Measurements from ENCODE around the gene RCN1. TPM values are rescaled to one million over a fixed set of nuclear protein-coding genes. Genes with fewer than 3 reads are reported as not detected.

RCN1 gene
- total RNA-seq, 6 experiments from 2014 or later: 30.7 to 52.4 (median 37.7) TPM

DNA sequence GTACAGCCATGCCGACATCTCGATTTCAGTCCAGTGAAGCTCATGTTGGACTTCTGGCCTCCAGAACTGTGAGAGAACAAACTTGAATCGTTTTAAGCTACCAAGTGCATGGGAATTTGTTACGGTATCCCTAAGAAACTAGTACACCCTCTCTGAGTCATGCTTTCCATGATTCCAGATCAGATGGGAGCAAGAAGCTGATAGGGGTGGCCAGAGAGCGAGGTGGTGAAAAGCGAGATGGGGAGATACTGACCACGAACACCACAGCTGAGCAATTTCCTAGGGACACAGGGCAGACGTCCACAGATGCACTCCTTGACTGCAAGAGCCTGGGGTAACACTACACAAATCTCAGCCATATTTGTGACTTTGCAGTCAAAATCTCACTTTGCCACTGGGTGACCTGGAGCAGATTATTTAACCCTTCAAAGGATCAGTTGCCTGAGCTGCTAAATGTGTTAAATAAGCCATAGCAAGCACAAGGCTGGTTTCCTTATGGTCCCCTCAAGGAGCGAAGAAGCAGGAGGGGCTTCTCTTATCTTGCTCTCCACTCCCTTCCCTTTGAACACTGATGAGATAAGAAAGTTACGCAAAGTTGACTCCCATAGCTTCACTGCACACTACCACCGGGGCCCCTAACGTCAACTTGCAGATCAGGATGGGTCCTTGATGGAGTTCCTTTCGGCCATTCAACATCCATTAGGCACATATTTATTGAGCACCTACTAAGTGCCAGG is 22.6 kb upstream of the RCN1 start:
- intact Hi-C loops (cut with DNase I): no loop called here
- no peak for ATAC-seq
- H3K4me3 ChIP-seq: no peak overlapping the region
- H3K27ac ChIP-seq: no peak overlapping the region
- no peaks in the 10 kb centered on the region for H3K9me3 ChIP-seq
- no peaks in the 10 kb centered on the region for H3K27me3 ChIP-seq
- DNase-seq: no peak
- H3K36me3 ChIP-seq: no peaks in the 10 kb centered on the region
- no peaks in the 10 kb centered on the region for H3K4me1 ChIP-seq
- 39% methylated on average over 11 of the region's 13 CpGs for WGBS (ENCODE audit: insufficient coverage, low coverage, low lambda C conversion rate, missing lambda C conversion rate)
- TF ChIP-seq POLR2A (IDR thresholded peaks at IDR 0.05): no peak
- TF ChIP-seq, protein P1, sequence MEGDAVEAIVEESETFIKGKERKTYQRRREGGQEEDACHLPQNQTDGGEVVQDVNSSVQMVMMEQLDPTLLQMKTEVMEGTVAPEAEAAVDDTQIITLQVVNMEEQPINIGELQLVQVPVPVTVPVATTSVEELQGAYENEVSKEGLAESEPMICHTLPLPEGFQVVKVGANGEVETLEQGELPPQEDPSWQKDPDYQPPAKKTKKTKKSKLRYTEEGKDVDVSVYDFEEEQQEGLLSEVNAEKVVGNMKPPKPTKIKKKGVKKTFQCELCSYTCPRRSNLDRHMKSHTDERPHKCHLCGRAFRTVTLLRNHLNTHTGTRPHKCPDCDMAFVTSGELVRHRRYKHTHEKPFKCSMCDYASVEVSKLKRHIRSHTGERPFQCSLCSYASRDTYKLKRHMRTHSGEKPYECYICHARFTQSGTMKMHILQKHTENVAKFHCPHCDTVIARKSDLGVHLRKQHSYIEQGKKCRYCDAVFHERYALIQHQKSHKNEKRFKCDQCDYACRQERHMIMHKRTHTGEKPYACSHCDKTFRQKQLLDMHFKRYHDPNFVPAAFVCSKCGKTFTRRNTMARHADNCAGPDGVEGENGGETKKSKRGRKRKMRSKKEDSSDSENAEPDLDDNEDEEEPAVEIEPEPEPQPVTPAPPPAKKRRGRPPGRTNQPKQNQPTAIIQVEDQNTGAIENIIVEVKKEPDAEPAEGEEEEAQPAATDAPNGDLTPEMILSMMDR (IDR thresholded peaks at IDR 0.05): no peak

DNA sequence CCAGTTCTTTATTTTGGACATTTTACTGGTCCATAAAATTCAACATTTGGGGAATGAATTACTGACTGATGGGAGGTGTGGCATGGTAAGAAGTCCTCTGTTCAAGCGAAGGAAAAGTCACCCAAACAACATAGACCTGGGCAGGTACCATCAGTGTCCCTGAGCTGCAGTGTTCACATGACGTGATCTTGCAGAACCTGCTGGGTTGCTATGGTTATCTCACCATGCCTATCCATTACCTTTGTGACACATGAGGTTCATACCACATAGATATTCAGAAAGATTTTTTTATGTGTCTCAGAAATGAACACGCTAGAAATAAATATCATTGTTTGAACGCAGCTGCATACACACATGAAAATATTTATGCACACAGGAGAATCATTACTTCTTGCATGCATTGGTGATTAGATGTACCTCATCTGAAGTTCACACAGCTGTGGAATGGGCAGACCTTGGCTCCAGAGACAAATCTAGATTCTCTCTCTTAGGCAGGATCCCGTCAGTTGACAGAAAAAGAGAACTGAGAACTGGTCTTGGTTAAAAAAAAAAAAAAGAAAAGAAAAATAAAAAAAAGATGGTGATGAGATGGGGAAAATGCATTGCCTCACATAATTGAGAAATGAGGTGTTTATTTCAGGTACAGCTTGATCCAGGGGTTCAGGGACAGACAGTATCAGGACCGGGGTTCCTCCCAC is 21.4 kb upstream of the RCN1 start:
- Histone ChIP-seq H3K36me3 (no peaks in the 10 kb centered on the region), H3K4me3 (no peak overlapping the region), H3K27me3 (no peaks in the 10 kb centered on the region), H3K4me1 (no peaks in the 10 kb centered on the region), H3K27ac (no peak overlapping the region), H3K9me3 (no peaks in the 10 kb centered on the region)
- ATAC-seq (no peak), DNase-seq (no peak)
- intact Hi-C loops (cut with DNase I): no loop called here
- WGBS (ENCODE audit: insufficient coverage, low coverage, low lambda C conversion rate, missing lambda C conversion rate): 46% methylated on average over 6 of the region's 6 CpGs
- no peak for TF ChIP-seq POLR2A (IDR thresholded peaks at IDR 0.05)
- TF ChIP-seq, protein P1 (IDR thresholded peaks at IDR 0.05): no peak

DNA sequence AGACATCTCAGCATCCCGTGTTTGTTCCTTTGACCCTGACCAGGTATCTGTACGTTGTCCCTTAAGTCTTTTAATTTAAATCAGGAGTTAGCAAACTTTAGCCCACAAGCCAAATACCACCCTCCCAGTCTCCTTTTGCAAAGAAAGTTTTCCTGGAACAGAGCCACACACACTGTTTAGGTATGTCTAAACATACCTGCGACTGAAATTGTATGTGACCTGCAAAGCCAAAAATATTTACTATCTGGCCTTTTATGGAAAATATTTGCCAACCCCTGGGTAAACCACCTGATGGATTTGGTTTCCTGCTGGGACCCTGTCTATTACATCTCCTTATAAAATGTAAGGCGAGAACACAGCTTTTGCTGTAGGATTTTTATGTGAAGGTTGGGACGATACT is 20.2 kb upstream of the RCN1 start:
- WGBS (ENCODE audit: insufficient coverage, low coverage, low lambda C conversion rate, missing lambda C conversion rate): 49% methylated on average over 5 of the region's 5 CpGs
- H3K36me3 ChIP-seq: no peaks in the 10 kb centered on the region
- no peak overlapping the region for H3K4me3 ChIP-seq
- H3K4me1 ChIP-seq: no peaks in the 10 kb centered on the region
- TF ChIP-seq, protein P1 (IDR thresholded peaks at IDR 0.05): no peak
- no peak for TF ChIP-seq POLR2A (IDR thresholded peaks at IDR 0.05)
- ATAC-seq (no peak), DNase-seq (no peak)
- H3K27ac ChIP-seq: no peak overlapping the region
- H3K9me3 ChIP-seq: no peaks in the 10 kb centered on the region
- H3K27me3 ChIP-seq: no peaks in the 10 kb centered on the region
- intact Hi-C loops (cut with DNase I): no loop called here

DNA sequence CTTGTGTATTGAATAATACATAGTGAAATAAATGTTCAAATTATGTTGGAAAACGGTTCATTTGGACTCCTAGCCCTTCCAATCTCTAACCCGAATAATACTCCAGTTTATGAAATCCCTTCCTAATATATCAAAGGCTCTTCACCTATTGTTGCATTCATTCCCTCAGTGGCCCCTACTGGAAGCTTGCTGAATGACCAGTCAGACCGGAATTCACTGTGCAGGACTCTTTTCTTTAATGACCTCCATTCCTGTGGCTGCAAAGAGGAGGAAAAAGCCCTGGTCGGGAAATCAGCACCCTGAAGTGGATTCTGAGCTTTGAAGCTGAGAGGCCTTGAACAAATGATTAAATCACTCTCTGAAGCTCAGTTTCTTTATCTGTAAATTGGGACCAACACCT is 19.1 kb upstream of the RCN1 start:
- no peak for TF ChIP-seq POLR2A (IDR thresholded peaks at IDR 0.05)
- TF ChIP-seq, protein P1 (IDR thresholded peaks at IDR 0.05): peak in 3 of 4 donors; percentile 7 to 21 (median 11)
- 19% methylated on average over 4 of the region's 4 CpGs for WGBS (ENCODE audit: insufficient coverage, low coverage, low lambda C conversion rate, missing lambda C conversion rate)
- Histone ChIP-seq H3K9me3 (no peaks in the 10 kb centered on the region), H3K4me3 (no peak overlapping the region), H3K27me3 (no peaks in the 10 kb centered on the region), H3K27ac (no peak overlapping the region), H3K4me1 (no peaks in the 10 kb centered on the region), H3K36me3 (no peaks in the 10 kb centered on the region)
- intact Hi-C loops (cut with DNase I): no loop called here
- no peak for DNase-seq
- ATAC-seq: peak in 1 of 4 donors; percentile 32

All from right lobe of liver (tissue), 6 donors.